ENCODE data around the gene VOPP1. TPM values are rescaled to one million over a fixed set of nuclear protein-coding genes. Genes with fewer than 3 reads are reported as not detected.

VOPP1 gene
- total and polyA plus RNA-seq, 2 of the 13 experiments (the other 11 are each of a cell fraction or from before 2014, with no cell fraction given): 21.8 to 55.3 TPM

DNA sequence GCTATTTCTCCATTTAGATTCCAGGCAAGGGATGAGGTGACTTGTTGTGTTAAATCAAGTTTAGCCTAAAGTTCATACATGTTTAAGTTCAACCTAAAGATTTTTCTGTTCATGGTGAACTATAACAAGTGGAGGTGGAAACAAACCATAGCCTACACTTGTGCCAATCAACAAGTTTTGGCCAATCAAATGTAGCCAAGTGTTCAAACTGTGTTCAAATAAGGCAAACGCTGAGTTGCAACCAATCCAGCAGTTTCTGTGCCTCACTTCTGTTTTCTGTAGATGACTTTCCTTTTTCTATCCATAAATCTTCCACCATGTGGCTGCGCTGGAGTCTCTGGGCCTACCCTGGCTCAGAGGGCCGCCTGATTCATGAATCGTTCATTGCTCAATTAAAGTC lies 4.5 kb upstream of the VOPP1 start:
- H4K20me1 ChIP-seq (ENCODE audit: insufficient read depth, low read length): no peaks in the 10 kb centered on the region
- in situ Hi-C loops (cut with HindIII; ENCODE audit: extremely low pct_ligation_motif_present, low pct_unique_long_range_greater_than_20kb): no loop called here
- DNase-seq (ENCODE audit: low spot score): no peak
- H3K36me3 ChIP-seq (replicated peaks in 1 of 2; ENCODE audit: control insufficient read depth in 1 of 2, insufficient read depth in 2 of 2, low read length in 2 of 2): no peaks in the 10 kb centered on the region
- no peaks in the 10 kb centered on the region; a peak in 1 of 5 replicates for H3K27me3 ChIP-seq (ENCODE audit: control insufficient read depth in 1 of 2, insufficient read depth in 2 of 2, low read length in 2 of 2)
- H3K4me2 ChIP-seq (ENCODE audit: low read depth, low read length): no peak overlapping the region
- intact Hi-C loops (cut with micrococcal nuclease; ENCODE audit: unreplicated experiment): loop anchor here (10.0 kb wide), 1 partner anchor 152 kb away; no protein-coding TSS in a partner anchor
- H3K27ac ChIP-seq (ENCODE audit: extremely low read length, insufficient read depth, low read length): no peak overlapping the region
- no peak for ATAC-seq
- WGBS (ENCODE audit: low lambda C conversion rate): 31% methylated on average over 4 of the region's 4 CpGs
- ChIA-PET CTCF (ENCODE audit: low intra/inter-chr PET ratio, low total read pairs) (no interaction called here), POLR2A (no interaction called here)
- peaks cover 17% of the 10 kb centered on the region for H3K4me1 ChIP-seq (ENCODE audit: insufficient read depth, low read length)
- H3K79me2 ChIP-seq (ENCODE audit: insufficient read depth, low read length): peaks cover 2% of the 10 kb centered on the region
- H3K9ac ChIP-seq (ENCODE audit: insufficient read depth, low read depth, low read length): no peak overlapping the region
- no peak for TF ChIP-seq ELF4 (CRISPR knock-in tag; IDR thresholded peaks at IDR 0.05; ENCODE audit: borderline replicate concordance)
- TF ChIP-seq ZFP82 (CRISPR knock-in tag; IDR thresholded peaks at IDR 0.05; ENCODE audit: borderline replicate concordance): no peak
- no peak for TF ChIP-seq ATM (IDR thresholded peaks at IDR 0.05; ENCODE audit: borderline replicate concordance)
- TF ChIP-seq, protein P1, sequence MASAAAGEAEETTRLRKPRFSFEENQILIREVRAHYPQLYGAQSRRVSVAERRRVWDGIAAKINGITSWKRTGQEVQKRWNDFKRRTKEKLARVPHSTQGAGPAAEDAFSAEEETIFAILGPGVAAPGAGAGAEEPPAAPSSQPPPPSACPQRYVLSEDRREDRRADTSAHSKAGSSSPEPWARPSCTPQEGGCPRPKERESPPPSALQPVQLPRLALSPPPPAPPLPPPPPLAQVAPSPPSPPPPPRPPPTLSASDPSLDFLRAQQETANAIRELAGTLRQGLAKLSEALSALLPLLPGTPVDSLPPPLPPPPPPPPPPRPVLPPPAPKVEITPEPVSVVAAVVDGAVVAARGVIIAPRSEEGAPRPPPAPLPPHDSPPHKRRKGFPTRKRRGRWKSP (CRISPR knock-in tag; IDR thresholded peaks at IDR 0.05): no peak
- TF ChIP-seq ZNF10 (CRISPR knock-in tag; IDR thresholded peaks at IDR 0.05; ENCODE audit: borderline replicate concordance, low read depth): no peak
- no peak for TF ChIP-seq SIN3A (IDR thresholded peaks at IDR 0.05; ENCODE audit: borderline replicate concordance, low read depth, low read length)
- no peak for TF ChIP-seq FIP1L1 (IDR thresholded peaks at IDR 0.05; ENCODE audit: borderline replicate concordance, insufficient read depth, low read depth, low read length)
- TF ChIP-seq KMT2B (CRISPR knock-in tag; IDR thresholded peaks at IDR 0.05): no peak
- no peak for TF ChIP-seq PBX2 (CRISPR knock-in tag; IDR thresholded peaks at IDR 0.05)
- no peak for TF ChIP-seq ZNF44 (CRISPR knock-in tag; IDR thresholded peaks at IDR 0.05)
- TF ChIP-seq ZNF556 (CRISPR knock-in tag; IDR thresholded peaks at IDR 0.05; ENCODE audit: borderline replicate concordance): no peak
- TF ChIP-seq KLF11 (CRISPR knock-in tag; IDR thresholded peaks at IDR 0.05): no peak
- no peak for TF ChIP-seq ZNF432 (CRISPR knock-in tag; IDR thresholded peaks at IDR 0.05; ENCODE audit: borderline replicate concordance)
- TF ChIP-seq, protein P2, sequence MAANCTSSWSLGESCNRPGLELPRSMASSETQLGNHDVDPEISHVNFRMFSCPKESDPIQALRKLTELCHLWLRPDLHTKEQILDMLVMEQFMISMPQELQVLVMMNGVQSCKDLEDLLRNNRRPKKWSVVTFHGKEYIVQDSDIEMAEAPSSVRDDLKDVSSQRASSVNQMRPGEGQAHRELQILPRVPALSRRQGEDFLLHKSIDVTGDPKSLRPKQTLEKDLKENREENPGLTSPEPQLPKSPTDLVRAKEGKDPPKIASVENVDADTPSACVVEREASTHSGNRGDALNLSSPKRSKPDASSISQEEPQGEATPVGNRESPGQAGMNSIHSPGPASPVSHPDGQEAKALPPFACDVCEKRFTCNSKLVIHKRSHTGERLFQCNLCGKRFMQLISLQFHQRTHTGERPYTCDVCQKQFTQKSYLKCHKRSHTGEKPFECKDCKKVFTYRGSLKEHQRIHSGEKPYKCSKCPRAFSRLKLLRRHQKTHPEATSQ (CRISPR knock-in tag; IDR thresholded peaks at IDR 0.05; ENCODE audit: borderline replicate concordance): no peak
- no peak for TF ChIP-seq E2F5 (CRISPR knock-in tag; conservative IDR thresholded peaks at IDR 0.05)
- no peak for TF ChIP-seq YEATS4 (CRISPR knock-in tag; IDR thresholded peaks at IDR 0.05; ENCODE audit: borderline replicate concordance)
- H2AFZ ChIP-seq (ENCODE audit: low read length): no peak overlapping the region
- H3K9me3 ChIP-seq (ENCODE audit: low read length): no peaks in the 10 kb centered on the region
- H3K4me3 ChIP-seq (replicated peaks in 1 of 3; ENCODE audit: insufficient read depth in 1 of 3, low read depth in 2 of 3, low read length in 3 of 3): no peak overlapping the region
- no TSS peak for BruUV-seq (replicated peaks)
- FAIRE-seq: no peak

All from HepG2 (cell line).